ENCODE results near the gene KRTAP2-4. TPM values are rescaled to one million over a fixed set of nuclear protein-coding genes. Genes with fewer than 3 reads are reported as not detected.
"Not testable (repeated sequence)": the region's sequence is repeated elsewhere in the genome, so short reads cannot be mapped to it uniquely, and the experiment has no call there.

KRTAP2-4 gene, protein sequence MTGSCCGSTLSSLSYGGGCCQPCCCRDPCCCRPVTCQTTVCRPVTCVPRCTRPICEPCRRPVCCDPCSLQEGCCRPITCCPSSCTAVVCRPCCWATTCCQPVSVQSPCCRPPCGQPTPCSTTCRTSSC
- total RNA-seq, result not detected
- not detected for polyA plus RNA-seq

- WGBS, 2 donors, result 80 to 87% methylated on average over 6 of the region's 6 CpGs
- ATAC-seq (no peak), FAIRE-seq (no peak)
These were observed at the start of gene KRTAP2-4 for GRCh38 chr17:41065829-41066624. Gene KRTAP2-4, minus strand, starts transcription at chr17:41065879. Its CDS starts 34 bp downstream, at chr17:41065845.

GRCh38 chr17:41111151-41111885 lies 45.6 kb upstream of the KRTAP2-4 start:
- Histone ChIP-seq H3K27ac (no peak overlapping the region), H3K4me1 (no peaks in the 10 kb centered on the region), H3K27me3 (no peaks in the 10 kb centered on the region), H3K9me3 (no peaks in the 10 kb centered on the region), H3K4me3 (no peak overlapping the region), H3K36me3 (no peaks in the 10 kb centered on the region)
- FAIRE-seq (no peak), ATAC-seq (no peak), DNase-seq (no peak)
- 66 to 81% methylated on average over 2 of the region's 2 CpGs for WGBS, 2 donors
- intact Hi-C loops (cut with DNase I), result no loop called here
- TF ChIP-seq, protein P1, sequence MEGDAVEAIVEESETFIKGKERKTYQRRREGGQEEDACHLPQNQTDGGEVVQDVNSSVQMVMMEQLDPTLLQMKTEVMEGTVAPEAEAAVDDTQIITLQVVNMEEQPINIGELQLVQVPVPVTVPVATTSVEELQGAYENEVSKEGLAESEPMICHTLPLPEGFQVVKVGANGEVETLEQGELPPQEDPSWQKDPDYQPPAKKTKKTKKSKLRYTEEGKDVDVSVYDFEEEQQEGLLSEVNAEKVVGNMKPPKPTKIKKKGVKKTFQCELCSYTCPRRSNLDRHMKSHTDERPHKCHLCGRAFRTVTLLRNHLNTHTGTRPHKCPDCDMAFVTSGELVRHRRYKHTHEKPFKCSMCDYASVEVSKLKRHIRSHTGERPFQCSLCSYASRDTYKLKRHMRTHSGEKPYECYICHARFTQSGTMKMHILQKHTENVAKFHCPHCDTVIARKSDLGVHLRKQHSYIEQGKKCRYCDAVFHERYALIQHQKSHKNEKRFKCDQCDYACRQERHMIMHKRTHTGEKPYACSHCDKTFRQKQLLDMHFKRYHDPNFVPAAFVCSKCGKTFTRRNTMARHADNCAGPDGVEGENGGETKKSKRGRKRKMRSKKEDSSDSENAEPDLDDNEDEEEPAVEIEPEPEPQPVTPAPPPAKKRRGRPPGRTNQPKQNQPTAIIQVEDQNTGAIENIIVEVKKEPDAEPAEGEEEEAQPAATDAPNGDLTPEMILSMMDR (IDR thresholded peaks at IDR 0.05), result no peak

More at GRCh38 chr17:41065829-41066624, at the start of gene KRTAP2-4:
- TF ChIP-seq, protein P1 (IDR thresholded peaks at IDR 0.05), result no peak
- no peaks in the 10 kb centered on the region for H3K27me3 ChIP-seq
- H3K4me1 ChIP-seq, result no peaks in the 10 kb centered on the region
- H3K9me3 ChIP-seq, result no peaks in the 10 kb centered on the region
- DNase-seq, result no peak
- no peaks in the 10 kb centered on the region for H3K36me3 ChIP-seq
- intact Hi-C loops (cut with DNase I), result no loop called here
- no peak within 1 kb of the TSS for H3K4me3 ChIP-seq
- H3K27ac ChIP-seq, result no peak within 1 kb of the TSS

DNA sequence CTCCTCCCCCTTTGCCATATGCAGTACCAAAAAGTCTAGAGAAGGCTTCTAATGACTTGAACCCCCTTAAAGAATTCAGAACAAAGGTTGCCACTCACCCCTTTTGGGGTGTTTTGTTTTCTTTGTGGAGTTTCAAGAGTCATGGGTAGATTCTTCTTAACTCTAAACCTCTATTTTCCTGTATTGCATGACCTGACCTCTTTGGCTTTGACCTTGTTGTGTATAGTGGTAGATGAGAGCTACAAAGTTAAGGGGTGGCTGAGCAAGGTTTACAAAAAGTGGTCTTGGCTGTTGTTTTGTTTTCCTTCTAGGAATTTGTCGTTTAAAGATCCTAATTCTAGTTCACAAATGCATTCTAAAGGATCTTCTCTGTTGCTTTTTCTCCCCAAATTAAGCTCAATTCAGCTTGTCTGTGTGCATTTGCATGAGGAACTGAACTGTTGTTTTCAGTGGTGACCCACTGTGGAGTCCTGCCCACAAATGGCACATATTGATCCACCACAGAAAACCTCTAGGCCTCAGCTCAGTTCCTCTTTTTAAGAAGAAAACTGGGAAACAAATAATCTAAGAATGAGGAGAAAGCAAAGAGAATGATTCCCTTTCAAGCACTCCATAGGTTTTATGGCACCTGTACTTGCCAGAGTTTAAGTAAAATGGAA lies 43.2 kb upstream of the KRTAP2-4 start:
- FAIRE-seq; DNase-seq; H3K36me3 ChIP-seq; H3K27ac ChIP-seq; intact Hi-C loops (cut with DNase I); H3K9me3 ChIP-seq; ATAC-seq; H3K27me3 ChIP-seq; H3K4me3 ChIP-seq; H3K4me1 ChIP-seq: not testable (repeated sequence)
- WGBS, 2 donors, result 0 to 51% methylated on average over 1 of the region's 1 CpG

- DNase-seq, result no peak
- intact Hi-C loops (cut with DNase I), result no loop called here
- 29 to 35% methylated on average over 1 of the region's 1 CpG for WGBS, 2 donors
- ATAC-seq, result no peak
- TF ChIP-seq, protein P1 (IDR thresholded peaks at IDR 0.05), result no peak
- Histone ChIP-seq H3K27ac (no peak overlapping the region), H3K4me3 (no peak overlapping the region), H3K4me1 (no peaks in the 10 kb centered on the region), H3K9me3 (no peaks in the 10 kb centered on the region), H3K36me3 (no peaks in the 10 kb centered on the region), H3K27me3 (no peaks in the 10 kb centered on the region)
- no peak for FAIRE-seq
These were observed 42.3 kb upstream of the KRTAP2-4 start for GRCh38 chr17:41107941-41108450.

GRCh38 chr17:41105347-41105746 lies 39.7 kb upstream of the KRTAP2-4 start, which contains the start of gene KRTAP4-9:
Gene KRTAP4-9, plus strand, starts transcription at chr17:41105389. Its CDS starts 0 bp downstream, at chr17:41105389.
- intact Hi-C loops (cut with DNase I); H3K27ac ChIP-seq; H3K4me3 ChIP-seq; FAIRE-seq; H3K4me1 ChIP-seq; DNase-seq; H3K9me3 ChIP-seq; ATAC-seq; H3K27me3 ChIP-seq; H3K36me3 ChIP-seq: not testable (repeated sequence)
- 57 to 59% methylated on average over 6 to 10 of the region's 10 CpGs for WGBS, 2 donors

DNA sequence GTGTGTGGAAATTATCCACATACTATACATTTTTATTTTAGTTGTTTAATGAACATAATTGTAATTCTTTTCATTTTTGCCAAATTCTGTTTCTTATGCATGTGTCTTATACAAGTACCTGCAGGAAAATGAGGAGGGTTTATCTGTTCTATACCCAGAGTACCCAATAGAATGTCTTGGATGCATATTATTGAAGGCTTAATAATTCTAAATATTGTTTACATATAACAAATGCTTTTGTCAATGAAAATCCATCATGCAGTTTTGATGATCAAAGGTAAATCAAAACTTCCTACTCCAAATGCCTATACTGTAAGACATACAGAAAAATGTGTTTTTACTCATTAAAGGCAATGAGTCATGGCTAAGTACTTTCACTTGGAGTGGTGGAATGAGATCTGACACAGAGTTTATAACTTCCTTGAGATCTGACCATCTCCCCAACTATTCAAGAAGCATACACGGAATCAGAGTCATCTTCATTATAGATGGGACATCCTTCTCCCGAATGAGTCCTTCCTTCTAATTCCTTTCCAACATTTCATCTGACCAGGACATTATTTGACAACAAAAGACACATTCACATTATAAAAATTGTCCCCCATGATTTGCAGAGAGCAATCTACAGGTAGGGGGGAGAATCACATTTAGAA lies 38.8 kb upstream of the KRTAP2-4 start:
- FAIRE-seq; intact Hi-C loops (cut with DNase I); H3K27me3 ChIP-seq; DNase-seq; H3K36me3 ChIP-seq; ATAC-seq; H3K4me3 ChIP-seq; H3K9me3 ChIP-seq; H3K4me1 ChIP-seq; H3K27ac ChIP-seq: not testable (repeated sequence)
- 45 to 66% methylated on average over 2 of the region's 2 CpGs for WGBS, 2 donors

All from pancreas (tissue), 10 donors.